Left ventricle myocardium inferior (tissue), 1 donor: ENCODE data around the gene WNT7A. TPM values are rescaled to one million over a fixed set of nuclear protein-coding genes. Genes with fewer than 3 reads are reported as not detected.

ENCODE experiments used
- DNase-seq: peaks from one replicate; pipeline ENCODE4 v3.0.0-alpha.2; 2020
- H3K27ac ChIP-seq: fragments of 200-600 bp; replicated peaks from 2 replicates; pipeline ENCODE4 v1.8.0; 2021
- H3K27me3 ChIP-seq: fragments of 200-600 bp; 2 replicates; pipeline ENCODE4 v1.8.0; 2021; ENCODE audit warnings: low read depth
- H3K36me3 ChIP-seq: fragments of 200-600 bp; 2 replicates; pipeline ENCODE4 v1.8.0; 2021
- H3K4me1 ChIP-seq: fragments of 200-600 bp; 2 replicates; pipeline ENCODE4 v1.8.0; 2021
- H3K4me3 ChIP-seq: fragments of 200-600 bp; 2 replicates; pipeline ENCODE4 v1.8.0; 2021; ENCODE audit warnings: mild to moderate bottlenecking, moderate library complexity
- H3K9me3 ChIP-seq: fragments of 200-600 bp; replicated peaks from 2 replicates; pipeline ENCODE4 v1.8.0; 2021
- intact Hi-C: fragments of 100-400 bp; cut with micrococcal nuclease; formaldehyde crosslinking; loops from one replicate; pipeline ENCODE4 v1.11.0; 2022
- total RNA-seq: library from RNA; stranded (reverse); fragmentation: NEBNext Ultra II Directional; extraction: Animal tissue kit (Norgen Biotek cat#: 25700); gene quantifications from one replicate; pipeline ENCODE4 v1.2.1, GENCODE V29; 2021
- TF ChIP-seq, protein P1 (sequence below): fragments of 200-600 bp; IDR thresholded peaks from 2 replicates; pipeline ENCODE4 v1.8.0; 2021; ENCODE audit warnings: antibody characterized with exemption, mild to moderate bottlenecking, borderline replicate concordance
- donor health status: DM: no; HTN: yes; CAD: no; lungs with severe emphysema.

The WNT7A gene
- total RNA-seq, 1 donor from 2014 or later = not detected

DNA sequence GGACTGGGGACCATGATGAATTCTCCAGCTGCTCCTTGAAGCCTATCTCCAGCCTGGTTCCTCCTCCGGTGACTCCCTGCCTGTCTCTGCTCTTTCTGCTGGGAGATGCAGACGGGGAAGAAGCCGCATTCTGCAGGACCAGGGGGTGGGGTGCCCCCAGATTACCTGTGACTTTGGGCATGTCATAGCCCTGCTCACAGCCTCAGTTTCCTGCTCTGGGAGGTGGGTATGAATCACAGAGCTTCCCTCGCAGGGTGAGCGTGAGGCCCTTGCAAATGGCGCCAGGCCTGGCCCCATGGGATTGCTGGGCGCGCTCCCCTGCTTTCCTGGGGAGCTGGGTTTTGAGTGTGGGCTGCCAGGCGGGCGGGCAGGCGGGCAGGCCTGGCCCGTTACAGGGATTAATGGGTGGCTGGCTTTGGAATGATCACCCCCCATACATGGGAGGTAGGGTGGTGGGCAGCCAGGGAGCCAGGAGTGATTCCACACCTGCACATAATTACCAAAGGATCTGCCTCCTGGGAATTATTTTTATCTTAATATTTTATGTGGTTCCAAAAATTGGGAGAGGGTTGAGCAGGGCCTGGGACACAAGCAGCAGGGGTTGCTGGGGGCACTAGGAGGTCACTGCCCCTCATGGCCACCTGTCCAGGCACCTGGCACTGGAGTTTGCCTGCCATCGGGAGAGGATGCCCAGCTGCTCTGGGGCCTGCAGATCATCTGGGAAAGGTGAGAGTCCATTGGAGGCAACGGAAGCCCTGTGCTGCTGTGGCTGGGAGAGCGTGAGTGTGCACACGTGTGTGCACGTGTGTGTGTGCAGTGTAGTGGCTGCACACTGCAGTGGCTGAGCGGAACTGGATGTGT is 106.8 kb downstream of the WNT7A start:
- no peak for DNase-seq
- Histone ChIP-seq H3K36me3 (no peaks in the 10 kb centered on the region), H3K27ac (no peak overlapping the region), H3K27me3 (peaks cover 84% of the 10 kb centered on the region), H3K4me3 (no peak overlapping the region), H3K4me1 (no peaks in the 10 kb centered on the region), H3K9me3 (no peaks in the 10 kb centered on the region)
- intact Hi-C loops = no loop called here
- TF ChIP-seq, protein P1, sequence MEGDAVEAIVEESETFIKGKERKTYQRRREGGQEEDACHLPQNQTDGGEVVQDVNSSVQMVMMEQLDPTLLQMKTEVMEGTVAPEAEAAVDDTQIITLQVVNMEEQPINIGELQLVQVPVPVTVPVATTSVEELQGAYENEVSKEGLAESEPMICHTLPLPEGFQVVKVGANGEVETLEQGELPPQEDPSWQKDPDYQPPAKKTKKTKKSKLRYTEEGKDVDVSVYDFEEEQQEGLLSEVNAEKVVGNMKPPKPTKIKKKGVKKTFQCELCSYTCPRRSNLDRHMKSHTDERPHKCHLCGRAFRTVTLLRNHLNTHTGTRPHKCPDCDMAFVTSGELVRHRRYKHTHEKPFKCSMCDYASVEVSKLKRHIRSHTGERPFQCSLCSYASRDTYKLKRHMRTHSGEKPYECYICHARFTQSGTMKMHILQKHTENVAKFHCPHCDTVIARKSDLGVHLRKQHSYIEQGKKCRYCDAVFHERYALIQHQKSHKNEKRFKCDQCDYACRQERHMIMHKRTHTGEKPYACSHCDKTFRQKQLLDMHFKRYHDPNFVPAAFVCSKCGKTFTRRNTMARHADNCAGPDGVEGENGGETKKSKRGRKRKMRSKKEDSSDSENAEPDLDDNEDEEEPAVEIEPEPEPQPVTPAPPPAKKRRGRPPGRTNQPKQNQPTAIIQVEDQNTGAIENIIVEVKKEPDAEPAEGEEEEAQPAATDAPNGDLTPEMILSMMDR = no peak

DNA sequence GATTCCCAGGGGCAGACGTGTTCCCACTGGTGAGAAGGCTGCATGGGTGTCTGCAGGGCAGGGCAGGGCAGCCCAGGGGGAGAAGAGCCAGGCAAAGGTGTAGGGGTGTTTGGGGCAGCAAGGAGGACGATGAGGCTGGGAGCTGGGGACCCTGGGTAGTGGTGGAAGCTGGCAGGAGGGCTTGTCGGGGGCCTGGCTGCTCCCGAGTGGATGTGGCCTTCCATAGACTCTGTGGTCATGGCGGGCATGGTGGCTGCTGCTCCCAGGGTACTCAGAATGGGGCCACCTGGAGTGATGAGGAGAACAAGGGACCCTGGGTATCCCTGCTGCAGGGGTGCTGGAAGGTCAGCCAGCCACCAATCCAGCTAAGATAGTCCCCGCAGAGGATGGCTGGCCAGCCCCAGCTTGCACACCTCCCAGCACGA is 107.5 kb downstream of the WNT7A start:
- TF ChIP-seq, protein P1 = no peak
- peaks cover 85% of the 10 kb centered on the region for H3K27me3 ChIP-seq
- no peak overlapping the region for H3K27ac ChIP-seq
- no peaks in the 10 kb centered on the region for H3K9me3 ChIP-seq
- no peak overlapping the region for H3K4me3 ChIP-seq
- no peaks in the 10 kb centered on the region for H3K36me3 ChIP-seq
- DNase-seq = no peak
- intact Hi-C loops = no loop called here
- no peaks in the 10 kb centered on the region for H3K4me1 ChIP-seq

GRCh38 chr3:13771496-13771895 is 108.4 kb downstream of the WNT7A start:
- no peak overlapping the region for H3K4me3 ChIP-seq
- intact Hi-C loops = no loop called here
- TF ChIP-seq, protein P1 = no peak

GRCh38 chr3:13770170-13771169 is 109.4 kb downstream of the WNT7A start:
- Histone ChIP-seq H3K36me3 (no peaks in the 10 kb centered on the region), H3K4me1 (no peaks in the 10 kb centered on the region), H3K27ac (no peak overlapping the region), H3K4me3 (no peak overlapping the region), H3K9me3 (no peaks in the 10 kb centered on the region), H3K27me3 (peaks cover 89% of the 10 kb centered on the region)
- TF ChIP-seq, protein P1 = no peak
- intact Hi-C loops = no loop called here
- DNase-seq = no peak

More at GRCh38 chr3:13771496-13771895, 108.4 kb downstream of the WNT7A start:
- no peaks in the 10 kb centered on the region for H3K9me3 ChIP-seq
- no peaks in the 10 kb centered on the region for H3K36me3 ChIP-seq
- DNase-seq = no peak
- no peaks in the 10 kb centered on the region for H3K4me1 ChIP-seq
- H3K27me3 ChIP-seq = peaks cover 91% of the 10 kb centered on the region
- H3K27ac ChIP-seq = no peak overlapping the region

GRCh38 chr3:13769422-13769821 is 110.4 kb downstream of the WNT7A start:
- no peak overlapping the region for H3K4me3 ChIP-seq
- H3K27me3 ChIP-seq = peaks cover 89% of the 10 kb centered on the region
- intact Hi-C loops = no loop called here
- H3K9me3 ChIP-seq = no peaks in the 10 kb centered on the region
- H3K27ac ChIP-seq = no peak overlapping the region
- TF ChIP-seq, protein P1 = no peak
- H3K4me1 ChIP-seq = no peaks in the 10 kb centered on the region
- no peak for DNase-seq
- H3K36me3 ChIP-seq = no peaks in the 10 kb centered on the region
